ENCODE measurements around the gene PARL. TPM values are rescaled to one million over a fixed set of nuclear protein-coding genes. Genes with fewer than 3 reads are reported as not detected.

Gene PARL
- total RNA-seq, 1 experiment from 2014 or later = 109 TPM

- Histone ChIP-seq H3K27ac (no peak overlapping the region), H3K4me3 (no peak overlapping the region), H3K4me2 (no peak overlapping the region), H4K20me1 (ENCODE audit: insufficient read depth) (peaks cover 47% of the 10 kb centered on the region), H3K9me3 (ENCODE audit: insufficient read depth, low read depth) (no peaks in the 10 kb centered on the region), H3K9me2 (ENCODE audit: insufficient read depth) (no peaks in the 10 kb centered on the region), H3F3A (ENCODE audit: insufficient read depth, low read depth) (no peaks in the 10 kb centered on the region; the same call in 1 of the 2 replicates), H3K36me3 (ENCODE audit: low read depth) (peaks cover 14% of the 10 kb centered on the region; the same call in 1 of the 2 replicates), H3K79me2 (ENCODE audit: low read depth) (peaks cover 70% of the 10 kb centered on the region), H3K27me3 (ENCODE audit: insufficient read depth, low read depth) (no peaks in the 10 kb centered on the region), H3K4me1 (replicated peaks; ENCODE audit: insufficient read depth) (no peaks in the 10 kb centered on the region), H2AFZ (no peak overlapping the region)
- intact Hi-C loops (cut with micrococcal nuclease; ENCODE audit: unreplicated experiment) = no loop called here
- ChIA-PET CTCF (no interaction called here), POLR2A (ENCODE audit: unreplicated experiment) (no interaction called here)
- DNase-seq = no peak
- BruUV-seq (replicated peaks) = no TSS peak
- TF ChIP-seq CTCF (conservative IDR thresholded peaks at IDR 0.05) = no peak
- no peak for TF ChIP-seq EZH2 (IDR thresholded peaks at IDR 0.05; ENCODE audit: low read depth)
These were observed 14.1 kb downstream of the PARL start for GRCh38 chr3:183870563-183870962.

GRCh38 chr3:183868796-183869195 is 15.9 kb downstream of the PARL start:
- H3K27me3 ChIP-seq (ENCODE audit: insufficient read depth, low read depth) = no peaks in the 10 kb centered on the region
- no peak overlapping the region for H3K27ac ChIP-seq
- H3K36me3 ChIP-seq (ENCODE audit: low read depth) = peaks cover 19% of the 10 kb centered on the region; the same call in 1 of the 2 replicates
- CTCF ChIA-PET = interaction anchor here (0.6 kb wide), 1 partner anchor 9 kb away, joined by 4 read pairs; no protein-coding TSS in a partner anchor
- no peak overlapping the region for H3K4me2 ChIP-seq
- no peak for DNase-seq
- H2AFZ ChIP-seq = no peak overlapping the region
- no peaks in the 10 kb centered on the region for H3K9me2 ChIP-seq (ENCODE audit: insufficient read depth)
- H4K20me1 ChIP-seq (ENCODE audit: insufficient read depth) = peaks cover 29% of the 10 kb centered on the region
- no peak overlapping the region for H3K4me3 ChIP-seq
- TF ChIP-seq CTCF (conservative IDR thresholded peaks at IDR 0.05) = no peak
- no peak for TF ChIP-seq EZH2 (IDR thresholded peaks at IDR 0.05; ENCODE audit: low read depth)
- H3K4me1 ChIP-seq (replicated peaks; ENCODE audit: insufficient read depth) = no peaks in the 10 kb centered on the region
- intact Hi-C loops (cut with micrococcal nuclease; ENCODE audit: unreplicated experiment) = no loop called here
- POLR2A ChIA-PET (ENCODE audit: unreplicated experiment) = no interaction called here
- BruUV-seq (replicated peaks) = no TSS peak
- peaks cover 52% of the 10 kb centered on the region for H3K79me2 ChIP-seq (ENCODE audit: low read depth)
- 0 out of 2 replicates have a peak, but pooled peaks cover 4% of the 10 kb centered on the region for H3F3A ChIP-seq (ENCODE audit: insufficient read depth, low read depth)
- H3K9me3 ChIP-seq (ENCODE audit: insufficient read depth, low read depth) = no peaks in the 10 kb centered on the region

GRCh38 chr3:183862610-183863009 is 22.1 kb downstream of the PARL start:
- intact Hi-C loops (cut with micrococcal nuclease; ENCODE audit: unreplicated experiment) = no loop called here
- Histone ChIP-seq H3K27ac (no peak overlapping the region), H3K4me2 (no peak overlapping the region), H3K79me2 (ENCODE audit: low read depth) (no peaks in the 10 kb centered on the region), H2AFZ (no peak overlapping the region), H3K27me3 (ENCODE audit: insufficient read depth, low read depth) (no peaks in the 10 kb centered on the region), H3K9me3 (ENCODE audit: insufficient read depth, low read depth) (no peaks in the 10 kb centered on the region), H3K36me3 (ENCODE audit: low read depth) (peaks cover 57% of the 10 kb centered on the region), H3F3A (ENCODE audit: insufficient read depth, low read depth) (0 out of 2 replicates have a peak, but pooled peaks cover 13% of the 10 kb centered on the region), H3K9me2 (ENCODE audit: insufficient read depth) (no peaks in the 10 kb centered on the region), H3K4me1 (replicated peaks; ENCODE audit: insufficient read depth) (no peaks in the 10 kb centered on the region), H3K4me3 (no peak overlapping the region), H4K20me1 (ENCODE audit: insufficient read depth) (peaks cover 9% of the 10 kb centered on the region; the same call in 1 of the 2 replicates)
- BruUV-seq (replicated peaks) = no TSS peak
- no peak for TF ChIP-seq EZH2 (IDR thresholded peaks at IDR 0.05; ENCODE audit: low read depth)
- no peak for TF ChIP-seq CTCF (conservative IDR thresholded peaks at IDR 0.05)
- POLR2A ChIA-PET (ENCODE audit: unreplicated experiment) = no interaction called here
- DNase-seq = no peak
- CTCF ChIA-PET = no interaction called here
